Measurements from ENCODE around the gene SNRNP70. TPM values are rescaled to one million over a fixed set of nuclear protein-coding genes. Genes with fewer than 3 reads are reported as not detected.

The SNRNP70 gene
- total and polyA plus RNA-seq, 2 of the 13 experiments (the other 11 are each of a cell fraction or from before 2014, with no cell fraction given): 150 to 210 TPM

DNA sequence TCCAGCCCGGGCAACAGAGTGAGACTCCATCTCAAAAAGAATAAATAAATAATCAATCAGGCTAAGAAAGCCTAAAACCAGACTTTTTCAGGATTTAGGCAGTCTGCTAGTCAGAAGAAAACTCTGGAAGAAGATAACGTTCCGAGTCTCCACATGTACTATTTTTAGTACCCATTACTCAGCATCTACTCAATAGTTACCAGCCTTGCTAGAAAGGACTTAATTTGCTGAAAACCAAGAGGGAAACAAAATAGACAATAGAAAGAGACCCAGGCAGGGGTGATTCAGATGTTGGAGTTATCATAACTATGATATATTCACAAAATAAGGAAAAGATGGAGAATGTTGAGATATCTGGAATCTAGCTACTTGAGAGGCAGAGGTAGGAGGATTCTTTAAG lies 25.3 kb downstream of the SNRNP70 start:
- POLR2A ChIA-PET: no interaction called here
- Histone ChIP-seq H3K9ac (ENCODE audit: insufficient read depth, low read depth, low read length) (no peak overlapping the region), H4K20me1 (ENCODE audit: insufficient read depth, low read length) (peaks cover 17% of the 10 kb centered on the region), H3K27ac (ENCODE audit: extremely low read length, insufficient read depth, low read length) (no peak overlapping the region), H3K4me3 (replicated peaks in 1 of 3; ENCODE audit: insufficient read depth in 1 of 3, low read depth in 2 of 3, low read length in 3 of 3) (no peak overlapping the region), H3K79me2 (ENCODE audit: insufficient read depth, low read length) (no peaks in the 10 kb centered on the region), H3K36me3 (replicated peaks in 1 of 2; ENCODE audit: control insufficient read depth in 1 of 2, insufficient read depth in 2 of 2, low read length in 2 of 2) (peaks cover 9 to 38% of the 10 kb centered on the region in 2 experiments; a peak in 4 of 5 replicates), H2AFZ (ENCODE audit: low read length) (no peak overlapping the region), H3K9me3 (ENCODE audit: low read length) (no peaks in the 10 kb centered on the region), H3K4me1 (ENCODE audit: insufficient read depth, low read length) (peaks cover 22% of the 10 kb centered on the region), H3K4me2 (ENCODE audit: low read depth, low read length) (no peak overlapping the region), H3K27me3 (ENCODE audit: control insufficient read depth in 1 of 2, insufficient read depth in 2 of 2, low read length in 2 of 2) (no peaks in the 10 kb centered on the region)
- TF ChIP-seq CREBL2 (CRISPR knock-in tag; IDR thresholded peaks at IDR 0.05; ENCODE audit: borderline replicate concordance): no peak
- no peak for TF ChIP-seq GFI1 (CRISPR knock-in tag; IDR thresholded peaks at IDR 0.05; ENCODE audit: borderline replicate concordance)
- TF ChIP-seq, protein P1, sequence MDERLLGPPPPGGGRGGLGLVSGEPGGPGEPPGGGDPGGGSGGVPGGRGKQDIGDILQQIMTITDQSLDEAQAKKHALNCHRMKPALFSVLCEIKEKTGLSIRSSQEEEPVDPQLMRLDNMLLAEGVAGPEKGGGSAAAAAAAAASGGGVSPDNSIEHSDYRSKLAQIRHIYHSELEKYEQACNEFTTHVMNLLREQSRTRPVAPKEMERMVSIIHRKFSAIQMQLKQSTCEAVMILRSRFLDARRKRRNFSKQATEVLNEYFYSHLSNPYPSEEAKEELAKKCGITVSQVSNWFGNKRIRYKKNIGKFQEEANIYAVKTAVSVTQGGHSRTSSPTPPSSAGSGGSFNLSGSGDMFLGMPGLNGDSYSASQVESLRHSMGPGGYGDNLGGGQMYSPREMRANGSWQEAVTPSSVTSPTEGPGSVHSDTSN (CRISPR knock-in tag; IDR thresholded peaks at IDR 0.05): no peak
- TF ChIP-seq, protein P2, sequence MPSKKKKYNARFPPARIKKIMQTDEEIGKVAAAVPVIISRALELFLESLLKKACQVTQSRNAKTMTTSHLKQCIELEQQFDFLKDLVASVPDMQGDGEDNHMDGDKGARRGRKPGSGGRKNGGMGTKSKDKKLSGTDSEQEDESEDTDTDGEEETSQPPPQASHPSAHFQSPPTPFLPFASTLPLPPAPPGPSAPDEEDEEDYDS (CRISPR knock-in tag; IDR thresholded peaks at IDR 0.05): no peak
- no peak for TF ChIP-seq POGZ (CRISPR knock-in tag; IDR thresholded peaks at IDR 0.05)
- no peak for TF ChIP-seq ZNF274 (CRISPR knock-in tag; IDR thresholded peaks at IDR 0.05)
- no peak for TF ChIP-seq ZNF337 (CRISPR knock-in tag; IDR thresholded peaks at IDR 0.05; ENCODE audit: borderline replicate concordance, low read depth)
- TF ChIP-seq, protein P3, sequence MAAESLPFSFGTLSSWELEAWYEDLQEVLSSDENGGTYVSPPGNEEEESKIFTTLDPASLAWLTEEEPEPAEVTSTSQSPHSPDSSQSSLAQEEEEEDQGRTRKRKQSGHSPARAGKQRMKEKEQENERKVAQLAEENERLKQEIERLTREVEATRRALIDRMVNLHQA (CRISPR knock-in tag; IDR thresholded peaks at IDR 0.05): no peak
- TF ChIP-seq CCAR2 (optimal IDR thresholded peaks at IDR 0.05; ENCODE audit: low read depth, low read length): no peak
- DNase-seq (ENCODE audit: low spot score) (no peak), FAIRE-seq (no peak), ATAC-seq (no peak)
- WGBS (ENCODE audit: low lambda C conversion rate): 96% methylated on average over 3 of the region's 3 CpGs
- no TSS peak for BruUV-seq (replicated peaks)
- intact Hi-C loops (cut with micrococcal nuclease; ENCODE audit: unreplicated experiment) (no loop called here), in situ Hi-C loops (cut with HindIII; ENCODE audit: extremely low pct_ligation_motif_present, low pct_unique_long_range_greater_than_20kb) (no loop called here)
- CTCF ChIA-PET (ENCODE audit: low intra/inter-chr PET ratio, low total read pairs): no interaction called here
